SIG-M5 (cell line): Measurements from ENCODE around the gene CCNG1.

Experiments
- DNase-seq: peaks from one replicate; lab custom pipeline; 2025; lab: John Stamatoyannopoulos, UW

Gene CCNG1

DNA sequence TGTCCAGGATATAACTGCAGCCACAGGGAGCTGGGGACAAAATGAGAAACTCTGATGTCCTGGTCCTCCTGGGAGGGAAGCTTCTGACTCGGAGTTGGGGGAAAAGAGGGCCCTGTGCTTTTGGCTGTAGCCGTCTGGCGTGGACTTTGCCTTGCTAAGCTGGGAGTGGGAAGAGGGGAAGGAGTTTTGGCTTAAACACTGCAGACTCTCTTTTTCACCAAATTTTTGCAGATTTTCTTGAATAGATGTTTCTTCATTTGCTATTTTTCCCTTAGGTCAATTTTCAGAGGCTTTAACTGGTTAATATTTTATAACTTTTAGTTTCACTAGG is 52.3 kb downstream of the CCNG1 start:
- DNase-seq = no peak
